RCC 7860 (cell line): ENCODE data around the gene AGTPBP1.

Experiments
- DNase-seq: peaks from one replicate; pipeline ENCODE4 v3.0.0-alpha.2; 2015; ENCODE audit warnings: low spot score
- FAIRE-seq: peaks from 2 replicates; lab custom pipeline; 2012; peaks lifted over from hg19 to GRCh38; lab: Jason Lieb, UNC

The AGTPBP1 gene

GRCh38 chr9:85541876-85542275, 199.9 kb downstream of the AGTPBP1 start:
- DNase-seq = no peak
- FAIRE-seq = no peak

- FAIRE-seq = no peak
- no peak for DNase-seq
Measured at GRCh38 chr9:85536514-85536913, 205.2 kb downstream of the AGTPBP1 start.

- no peak for FAIRE-seq
- no peak for DNase-seq
Measured at GRCh38 chr9:85536076-85536475, 205.7 kb downstream of the AGTPBP1 start.

GRCh38 chr9:85534340-85534739, 207.4 kb downstream of the AGTPBP1 start:
- FAIRE-seq = no peak
- DNase-seq = no peak

- FAIRE-seq = no peak
Measured at GRCh38 chr9:85533538-85533937, 208.2 kb downstream of the AGTPBP1 start.

GRCh38 chr9:85530721-85531120, 211.0 kb downstream of the AGTPBP1 start:
- FAIRE-seq (no peak), DNase-seq (no peak)

More at GRCh38 chr9:85533538-85533937, 208.2 kb downstream of the AGTPBP1 start:
- no peak for DNase-seq

GRCh38 chr9:85528607-85529006, 213.1 kb downstream of the AGTPBP1 start:
- DNase-seq (no peak), FAIRE-seq (no peak)

- FAIRE-seq (no peak), DNase-seq (no peak)
Measured at GRCh38 chr9:85528142-85528541, 213.6 kb downstream of the AGTPBP1 start.

- no peak for DNase-seq
- FAIRE-seq = no peak
Measured at GRCh38 chr9:85527331-85528020, 214.3 kb downstream of the AGTPBP1 start.

- FAIRE-seq (no peak), DNase-seq (no peak)
Measured at GRCh38 chr9:85524531-85524930, 217.2 kb downstream of the AGTPBP1 start.

GRCh38 chr9:85523202-85523601, 218.6 kb downstream of the AGTPBP1 start:
- DNase-seq = no peak
- FAIRE-seq = no peak

- FAIRE-seq (no peak), DNase-seq (no peak)
Measured at GRCh38 chr9:85522459-85523092, 219.2 kb downstream of the AGTPBP1 start.

- no peak for DNase-seq
Measured at GRCh38 chr9:85521371-85522197, 220.2 kb downstream of the AGTPBP1 start.

GRCh38 chr9:85516976-85517637, 224.6 kb downstream of the AGTPBP1 start:
- FAIRE-seq (no peak), DNase-seq (no peak)

More at GRCh38 chr9:85521371-85522197, 220.2 kb downstream of the AGTPBP1 start:
- FAIRE-seq = no peak

- FAIRE-seq (no peak), DNase-seq (no peak)
Measured at GRCh38 chr9:85516455-85516854, 225.3 kb downstream of the AGTPBP1 start.

- DNase-seq (no peak), FAIRE-seq (no peak)
Measured at GRCh38 chr9:85515021-85515420, 226.7 kb downstream of the AGTPBP1 start.

- FAIRE-seq = no peak
- no peak for DNase-seq
Measured at GRCh38 chr9:85514256-85514655, 227.5 kb downstream of the AGTPBP1 start.

- no peak for FAIRE-seq
- no peak for DNase-seq
Measured at GRCh38 chr9:85511746-85512145, 230.0 kb downstream of the AGTPBP1 start.

- DNase-seq = no peak
Measured at GRCh38 chr9:85510830-85511504, 230.8 kb downstream of the AGTPBP1 start.

GRCh38 chr9:85508616-85509015, 233.1 kb downstream of the AGTPBP1 start:
- FAIRE-seq = no peak
- no peak for DNase-seq

More at GRCh38 chr9:85510830-85511504, 230.8 kb downstream of the AGTPBP1 start:
- no peak for FAIRE-seq
